Hematopoietic multipotent progenitor cell treated with erythropoietin and hydrocortisone succinate and interleukin-3 and kit ligand, for 15 days (in vitro differentiated cells): ENCODE data around the gene MAP3K1.
A peak's percentile ranks its signal among the peaks of the same experiment; 100 is the strongest.
"Not testable (repeated sequence)": the region's sequence is repeated elsewhere in the genome, so short reads cannot be mapped to it uniquely, and the experiment has no call there.

Source experiments
- DNase-seq: peaks from one replicate; pipeline ENCODE4 v3.0.0-alpha.2; 2015; ENCODE audit warnings: low spot score

Gene MAP3K1

GRCh38 chr5:56814963-56815657 is at the start of gene MAP3K1:
Gene MAP3K1, plus strand, starts transcription at chr5:56815549. Its CDS starts 25 bp downstream, at chr5:56815574.
- DNase-seq: peak; percentile 85

DNA sequence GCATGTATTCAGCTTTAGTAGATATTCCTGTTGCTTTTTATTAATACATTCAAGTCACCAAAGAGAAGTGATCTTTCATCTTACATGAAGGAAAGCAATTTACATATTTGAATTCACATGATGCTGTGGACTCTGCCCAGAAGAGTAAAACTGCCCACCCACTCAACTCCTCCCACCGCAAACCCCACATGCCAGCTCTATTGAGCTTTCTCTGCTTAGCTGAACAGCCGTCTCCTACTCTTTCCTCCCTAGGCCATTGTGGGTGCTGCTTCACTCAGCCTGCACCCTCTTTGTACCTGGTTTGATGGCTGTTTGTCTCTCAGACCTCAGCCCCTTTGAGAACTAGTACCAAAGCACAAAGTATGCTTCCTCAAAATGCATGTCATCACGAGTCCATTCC is 48.4 kb upstream of the MAP3K1 start:
- no peak for DNase-seq

GRCh38 chr5:56769875-56770604 is 45.3 kb upstream of the MAP3K1 start:
- DNase-seq: no peak

GRCh38 chr5:56772767-56773166 is 42.6 kb upstream of the MAP3K1 start:
- DNase-seq: no peak

DNA sequence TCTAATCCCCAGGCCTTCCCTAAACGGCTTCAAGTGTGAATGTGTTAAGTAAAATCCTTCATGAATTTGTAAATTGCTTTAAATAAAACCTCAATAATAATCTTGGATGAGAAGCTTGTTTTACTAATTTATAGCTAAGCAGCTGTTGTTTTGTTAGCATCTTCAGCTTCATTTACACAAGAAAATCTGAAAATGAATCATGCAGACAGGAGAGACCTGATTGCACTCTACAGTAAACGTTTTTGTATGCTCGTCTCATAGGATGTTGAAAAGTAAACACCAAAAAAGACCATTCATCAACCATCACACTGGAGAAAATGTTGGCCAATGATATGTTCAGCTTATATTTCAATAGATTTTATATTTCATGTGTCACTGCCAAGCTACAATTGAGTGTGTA is 40.4 kb upstream of the MAP3K1 start:
- DNase-seq: no peak

DNA sequence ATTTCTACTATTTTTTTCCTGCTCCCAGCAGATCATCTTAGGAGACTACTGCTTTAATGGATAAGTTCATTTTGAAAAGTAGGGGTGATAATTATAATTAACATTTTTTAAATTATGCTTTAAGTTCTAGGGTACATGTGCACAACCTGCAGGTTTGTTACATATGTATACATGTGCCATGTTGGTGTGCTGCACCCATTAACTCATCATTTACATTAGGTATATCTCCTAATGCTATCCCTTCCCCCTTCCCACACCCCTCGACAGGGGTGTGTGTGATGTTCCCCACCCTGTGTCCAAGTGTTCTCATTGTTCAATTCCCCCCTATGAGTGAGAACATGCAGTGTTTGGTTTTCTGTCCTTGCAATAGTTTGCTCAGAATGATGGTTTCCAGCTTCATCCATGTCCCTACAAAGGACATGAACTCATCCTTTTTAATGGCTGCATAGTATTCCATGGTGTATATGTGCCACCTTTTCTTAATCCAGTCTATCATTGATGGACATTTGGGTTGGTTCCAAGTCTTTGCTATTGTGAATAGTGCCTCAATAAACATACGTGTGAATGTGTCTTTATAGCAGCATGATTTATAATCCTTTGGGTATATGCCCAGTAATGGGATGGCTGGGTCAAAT is 39.0 kb upstream of the MAP3K1 start:
- DNase-seq: not testable (repeated sequence)

GRCh38 chr5:56783261-56783660 is 32.1 kb upstream of the MAP3K1 start:
- DNase-seq: no peak

- DNase-seq: no peak
Measured at GRCh38 chr5:56786346-56786745, 29.0 kb upstream of the MAP3K1 start.

DNA sequence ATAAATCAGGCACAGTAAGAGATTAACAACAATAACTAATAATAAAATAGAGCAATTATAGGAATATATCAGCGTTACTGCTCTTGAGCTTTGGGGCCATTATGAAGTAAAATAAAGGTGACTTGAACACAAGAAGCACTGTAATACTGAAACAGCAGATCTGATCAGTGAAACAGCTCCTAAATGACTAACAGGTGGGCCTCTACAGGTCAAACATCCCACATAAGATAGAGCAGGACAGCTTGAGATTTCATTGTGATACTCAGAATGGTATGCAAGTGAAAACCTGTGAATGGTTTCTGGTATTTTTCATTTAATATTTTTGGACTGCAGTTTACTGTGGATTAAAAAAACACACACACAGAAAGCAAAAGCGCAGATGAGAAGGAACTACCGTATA is 24.0 kb upstream of the MAP3K1 start:
- DNase-seq: no peak

DNA sequence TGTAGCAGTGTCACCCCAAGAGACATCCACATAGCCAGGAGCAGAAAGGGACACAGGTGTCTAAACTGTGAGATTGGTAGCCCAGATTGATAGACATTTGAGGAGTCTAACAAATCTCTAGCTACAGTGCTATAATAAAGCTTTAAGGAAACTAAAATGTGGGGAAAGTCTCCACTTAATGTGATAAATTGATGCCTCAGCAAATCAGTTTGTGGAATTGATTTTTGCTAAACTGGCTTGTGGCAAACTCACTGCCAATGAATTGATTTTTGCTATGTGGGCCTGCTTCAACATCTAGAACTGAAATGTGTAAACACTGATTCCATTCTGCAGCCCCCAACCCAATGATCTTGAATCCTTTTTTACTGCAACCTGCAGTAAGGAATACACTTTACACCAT is 16.8 kb upstream of the MAP3K1 start:
- no peak for DNase-seq

DNA sequence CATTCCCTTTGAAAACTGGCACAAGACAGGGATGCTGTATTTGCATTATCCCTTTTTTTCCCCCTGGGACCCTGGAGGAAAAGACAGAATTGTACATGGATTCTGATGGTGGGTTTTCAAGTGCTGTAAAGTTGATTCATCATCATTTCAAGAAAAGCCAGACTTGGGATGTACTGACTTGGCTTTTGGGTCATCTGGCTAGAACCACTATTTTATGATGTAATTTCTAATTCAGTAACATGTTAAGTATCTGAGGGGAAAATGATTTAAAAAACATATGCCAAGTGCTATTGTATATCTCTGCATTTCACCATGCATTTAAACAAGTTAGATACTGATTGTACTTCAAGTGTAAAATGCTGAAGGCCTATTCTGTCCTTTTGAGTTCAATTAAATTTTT is 15.2 kb upstream of the MAP3K1 start:
- no peak for DNase-seq

- DNase-seq: no peak
Measured at GRCh38 chr5:56801256-56801655, 14.1 kb upstream of the MAP3K1 start.

DNA sequence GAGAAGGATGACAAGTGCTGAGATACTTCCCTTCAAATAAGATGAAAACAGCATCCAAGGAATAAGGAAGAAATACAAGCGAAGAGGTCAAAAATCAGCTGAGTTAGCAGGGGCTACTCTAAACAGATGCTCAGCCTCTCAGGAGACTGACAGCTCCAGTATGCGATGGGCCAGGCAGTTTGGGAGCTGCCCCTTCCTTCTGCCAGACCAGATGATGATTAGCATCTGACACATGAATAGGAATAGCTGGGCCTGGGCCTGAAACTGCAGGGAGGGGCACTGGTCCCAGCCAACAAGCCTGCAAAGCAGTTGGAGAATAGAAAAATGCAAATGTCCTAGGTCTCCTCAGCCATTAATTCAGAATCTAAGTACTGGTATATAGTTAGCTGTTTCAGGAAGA is 13.1 kb upstream of the MAP3K1 start:
- DNase-seq: no peak

- DNase-seq: no peak
Measured at GRCh38 chr5:56803025-56803424, 12.3 kb upstream of the MAP3K1 start.

GRCh38 chr5:56803894-56804293 is 11.5 kb upstream of the MAP3K1 start:
- no peak for DNase-seq

DNA sequence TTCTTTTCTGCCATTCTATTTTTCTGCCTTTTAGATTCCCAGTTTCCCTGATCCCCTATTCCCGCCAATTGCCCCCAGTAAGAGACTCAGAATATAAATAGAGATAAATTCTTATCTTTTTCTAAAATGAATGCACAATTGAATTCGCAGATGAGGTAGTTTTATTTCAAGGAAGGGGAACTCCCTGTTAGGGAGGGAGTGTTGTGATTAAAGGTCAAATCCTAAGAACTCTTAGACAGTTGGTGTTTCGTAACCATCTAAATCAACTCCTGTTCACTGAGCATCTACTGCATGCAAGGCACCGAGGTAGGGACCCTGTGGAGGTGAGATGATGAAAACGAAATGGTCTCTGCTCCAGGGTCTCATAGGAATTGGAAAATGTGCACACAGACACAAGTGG is 7.7 kb upstream of the MAP3K1 start:
- DNase-seq: no peak

DNA sequence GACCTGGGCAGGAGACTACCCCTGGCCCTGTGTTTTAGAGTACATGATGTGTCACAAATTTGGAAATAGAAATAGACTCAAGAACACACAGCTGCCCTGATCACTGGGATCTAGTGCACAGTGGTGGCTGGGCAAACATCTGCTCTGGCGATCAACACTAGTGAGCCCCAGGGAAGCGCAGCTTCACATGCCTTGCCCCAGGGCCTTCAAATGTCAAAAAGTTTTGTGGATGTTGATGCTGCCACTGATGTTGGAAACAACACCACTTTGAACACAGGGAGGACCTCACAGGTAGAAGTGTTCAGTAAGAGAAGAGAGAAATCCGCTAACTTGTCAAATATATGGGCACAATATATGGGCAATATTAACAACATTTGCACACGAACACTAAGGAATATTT is 7.1 kb upstream of the MAP3K1 start:
- no peak for DNase-seq

DNA sequence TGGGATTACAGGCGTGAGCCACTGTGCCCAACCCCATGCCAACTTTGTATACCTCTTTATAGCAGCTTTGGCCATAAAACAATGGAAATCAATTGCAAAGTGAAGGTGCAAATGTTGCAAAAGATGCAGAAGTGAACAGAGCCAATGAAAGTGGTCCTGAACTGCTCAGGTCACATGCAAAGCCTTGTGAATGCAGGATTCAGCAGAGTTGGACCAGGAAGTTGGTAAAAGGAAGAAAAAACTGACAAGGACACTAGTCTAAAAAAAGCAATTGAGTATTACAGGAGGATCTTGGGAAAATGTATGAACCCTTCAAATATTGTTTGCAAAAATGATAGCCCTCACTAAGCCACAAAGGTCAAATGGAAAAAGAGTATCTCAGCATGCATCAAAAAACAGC is 4.5 kb upstream of the MAP3K1 start:
- no peak for DNase-seq

DNA sequence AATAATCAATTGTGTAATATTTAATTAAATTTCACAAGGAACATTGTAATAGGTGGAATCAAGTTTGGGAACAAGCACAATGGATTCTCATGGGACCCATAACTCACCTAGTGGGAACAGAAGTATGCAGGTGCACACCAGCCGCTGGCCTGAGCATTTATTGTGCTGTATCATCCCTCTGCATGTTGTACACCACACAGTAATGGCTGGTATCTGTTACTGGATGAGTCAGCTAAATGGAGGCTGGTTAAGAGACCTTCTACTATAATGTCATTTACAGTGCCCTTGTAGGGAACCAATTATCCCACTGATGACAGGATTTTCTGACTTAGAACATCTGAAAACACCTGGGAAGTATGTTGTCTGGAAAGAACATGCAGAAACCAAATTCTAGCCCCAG is 3.2 kb upstream of the MAP3K1 start:
- peak; percentile 85 for DNase-seq

DNA sequence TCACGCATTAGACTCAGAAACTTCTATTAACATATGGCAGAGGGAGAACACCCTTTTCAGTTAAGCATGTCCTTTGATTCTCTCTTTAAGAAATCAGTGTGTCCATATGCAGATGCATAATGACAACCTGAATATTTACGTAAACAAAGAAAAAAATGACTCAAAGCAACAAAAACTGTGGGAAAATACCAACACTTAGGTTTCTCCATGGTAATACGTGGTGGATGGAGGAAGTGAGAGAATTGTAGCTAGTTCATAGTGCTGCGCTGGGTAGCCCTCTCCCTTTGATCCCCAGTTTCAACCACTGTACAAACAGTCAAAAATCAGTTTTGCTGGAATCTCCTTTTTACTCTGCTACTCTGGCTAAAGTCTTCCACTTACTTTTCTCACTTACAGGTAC is 2.0 kb upstream of the MAP3K1 start:
- DNase-seq: no peak

GRCh38 chr5:56814361-56814962 is 887 bp upstream of the MAP3K1 start:
- DNase-seq: no peak

DNA sequence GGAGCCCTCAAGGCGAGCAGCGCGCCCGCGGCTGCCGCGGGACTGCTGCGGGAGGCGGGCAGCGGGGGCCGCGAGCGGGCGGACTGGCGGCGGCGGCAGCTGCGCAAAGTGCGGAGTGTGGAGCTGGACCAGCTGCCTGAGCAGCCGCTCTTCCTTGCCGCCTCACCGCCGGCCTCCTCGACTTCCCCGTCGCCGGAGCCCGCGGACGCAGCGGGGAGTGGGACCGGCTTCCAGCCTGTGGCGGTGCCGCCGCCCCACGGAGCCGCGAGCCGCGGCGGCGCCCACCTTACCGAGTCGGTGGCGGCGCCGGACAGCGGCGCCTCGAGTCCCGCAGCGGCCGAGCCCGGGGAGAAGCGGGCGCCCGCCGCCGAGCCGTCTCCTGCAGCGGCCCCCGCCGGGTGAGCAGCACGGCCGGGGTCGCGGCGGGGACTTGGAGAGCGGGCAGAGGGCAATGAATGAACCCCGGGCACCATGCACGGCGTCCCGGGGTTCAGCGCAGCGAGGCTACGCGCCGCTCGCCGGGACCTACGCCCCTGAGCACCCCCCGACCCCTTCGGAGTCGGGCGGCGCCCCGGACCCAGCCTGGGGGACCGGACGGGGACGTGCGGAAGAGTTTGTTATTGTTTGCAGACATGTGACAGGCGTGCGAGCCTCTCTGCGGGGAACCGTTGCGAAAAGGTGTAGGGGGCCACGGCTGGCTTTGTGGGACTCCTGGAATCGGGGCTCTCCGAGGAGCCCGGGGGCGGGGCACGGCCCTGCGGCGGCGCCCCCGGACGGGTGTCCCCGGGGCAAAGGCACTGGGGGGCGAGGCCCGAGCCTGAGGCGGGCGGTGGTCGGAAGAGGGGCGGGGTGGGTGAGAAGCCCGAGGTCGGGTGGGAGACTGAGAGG is 553 bp downstream of the MAP3K1 start:
- DNase-seq: no peak
